GM19328 (cell line): Measurements from ENCODE around the gene LIN37.
"Not testable (repeated sequence)": the region's sequence is repeated elsewhere in the genome, so short reads cannot be mapped to it uniquely, and the experiment has no call there.

ENCODE experiments used
- ATAC-seq: cut with Tn5 transposase; IDR thresholded peaks from one replicate; pipeline ENCODE4 v1.9.1; 2021; ENCODE audit warnings: mild to moderate bottlenecking, moderate library complexity; ENCODE audit not compliant: unreplicated experiment

LIN37 gene

GRCh38 chr19:35719402-35720162 is 28.8 kb upstream of the LIN37 start:
- ATAC-seq, result no peak

GRCh38 chr19:35720163-35720524 is 28.2 kb upstream of the LIN37 start:
- no peak for ATAC-seq

GRCh38 chr19:35720648-35721047 is 27.7 kb upstream of the LIN37 start:
- ATAC-seq, result no peak

- ATAC-seq, result no peak
These were observed 27.0 kb upstream of the LIN37 start for GRCh38 chr19:35721374-35721773.

GRCh38 chr19:35722461-35722860 is 25.9 kb upstream of the LIN37 start:
- ATAC-seq, result no peak

GRCh38 chr19:35722897-35723296 is 25.5 kb upstream of the LIN37 start:
- no peak for ATAC-seq

GRCh38 chr19:35723671-35724070 is 24.7 kb upstream of the LIN37 start:
- ATAC-seq, result no peak

GRCh38 chr19:35724132-35724531 is 24.2 kb upstream of the LIN37 start:
- not testable (repeated sequence) for ATAC-seq

GRCh38 chr19:35724560-35724959 is 23.8 kb upstream of the LIN37 start:
- no peak for ATAC-seq

GRCh38 chr19:35725216-35725861 is 23.0 kb upstream of the LIN37 start:
- no peak for ATAC-seq

- ATAC-seq, result no peak
These were observed 21.1 kb upstream of the LIN37 start for GRCh38 chr19:35727053-35727955.

GRCh38 chr19:35727956-35728706 is 20.2 kb upstream of the LIN37 start:
- ATAC-seq, result no peak

GRCh38 chr19:35729021-35729420 is 19.4 kb upstream of the LIN37 start:
- no peak for ATAC-seq

- ATAC-seq, result no peak
These were observed 18.6 kb upstream of the LIN37 start for GRCh38 chr19:35729763-35730162.

- ATAC-seq, result no peak
These were observed 18.1 kb upstream of the LIN37 start for GRCh38 chr19:35730326-35730725.

GRCh38 chr19:35731353-35731752 is 17.0 kb upstream of the LIN37 start:
- no peak for ATAC-seq

GRCh38 chr19:35731779-35732405 is 16.5 kb upstream of the LIN37 start:
- no peak for ATAC-seq

- ATAC-seq, result no peak
These were observed 15.7 kb upstream of the LIN37 start for GRCh38 chr19:35732540-35733179.

- ATAC-seq, result no peak
These were observed 14.9 kb upstream of the LIN37 start for GRCh38 chr19:35733180-35734125.
